Vagina (tissue), 2 donors: ENCODE results near the gene SNRK. TPM values are rescaled to one million over a fixed set of nuclear protein-coding genes. Genes with fewer than 3 reads are reported as not detected.

ENCODE experiments used
- DNase-seq, 2 donors: peaks; one replicate each; pipeline ENCODE4 v3.0.0-alpha.2; 2017; ENCODE audit errors: extremely low spot score in 2 of 2
- H3K27ac ChIP-seq: fragments of 200-600 bp; sonication (generic); one replicate; pipeline ENCODE4 v1.5.1; 2019
- H3K27me3 ChIP-seq: fragments of 200-600 bp; sonication (generic); one replicate; pipeline ENCODE4 v1.5.1; 2019
- H3K36me3 ChIP-seq, 2 donors: fragments of 200-600 bp; sonication (generic); one replicate each; pipeline ENCODE4 v1.5.1; 2017 to 2019
- H3K4me1 ChIP-seq: fragments of 200-600 bp; sonication (generic); one replicate; pipeline ENCODE4 v1.5.1; 2019
- H3K4me3 ChIP-seq, 2 donors: fragments of 200-600 bp; sonication (generic); 1 replicate in 1 of 2; 2 replicates in 1 of 2; pipeline ENCODE4 v1.5.1; 2016 to 2019
- H3K9me3 ChIP-seq: fragments of 200-600 bp; sonication (generic); one replicate; pipeline ENCODE4 v1.5.1; 2019
- CTCF ChIP-seq, 3 experiments: fragments of 450-650 bp in 2 of 3; fragments of 200-600 bp in 1 of 3; sonication (generic) in 1 of 3; IDR thresholded peaks; one replicate each; pipeline ENCODE4 v1.5.1; 2017 to 2019; ENCODE audit warnings: antibody characterized with exemption in 3 of 3, mild to moderate bottlenecking in 2 of 3, moderate library complexity in 2 of 3
- POLR2A ChIP-seq, 2 donors: fragments of 450-650 bp; IDR thresholded peaks; one replicate each; pipeline ENCODE4 v1.6.1; 2017; ENCODE audit warnings: antibody characterized with exemption in 2 of 2, mild to moderate bottlenecking in 2 of 2, moderate library complexity in 2 of 2
- POLR2AphosphoS5 ChIP-seq, 2 donors: sonication (generic); formaldehyde crosslinking; IDR thresholded peaks; one replicate each; pipeline ENCODE4 v1.9.0; 2017; ENCODE audit warnings: antibody characterized with exemption in 2 of 2, mild to moderate bottlenecking in 2 of 2, low read depth in 1 of 2; ENCODE audit not compliant: insufficient read depth in 1 of 2
- intact Hi-C: fragments of 100-400 bp; cut with DNase I; formaldehyde crosslinking; loops from one replicate; pipeline ENCODE4 v1.15.1; 2023
- total RNA-seq: library from RNA; depleted of rRNA; stranded (reverse); fragments of >200 nt; gene quantifications from one replicate; pipeline ENCODE4 v1.2.3, GENCODE V29; 2016

The SNRK gene
- total RNA-seq, 1 donor from 2014 or later = 97.0 TPM

- H3K4me3 ChIP-seq = no peak overlapping the region
- intact Hi-C loops = no loop called here
- H3K27me3 ChIP-seq = no peaks in the 10 kb centered on the region
- DNase-seq = no peak
- no peaks in the 10 kb centered on the region for H3K36me3 ChIP-seq
- no peaks in the 10 kb centered on the region for H3K9me3 ChIP-seq
- H3K4me1 ChIP-seq = peaks cover 22% of the 10 kb centered on the region
- TF ChIP-seq POLR2A (IDR thresholded peaks at IDR 0.05) (no peak), CTCF (IDR thresholded peaks at IDR 0.05) (no peak), POLR2AphosphoS5 (IDR thresholded peaks at IDR 0.05; ENCODE audit: insufficient read depth in 1 of 2, low read depth in 1 of 2) (no peak)
- H3K27ac ChIP-seq = no peak overlapping the region
Measured at GRCh38 chr3:43244694-43245093, 41.6 kb upstream of the SNRK start.

GRCh38 chr3:43246976-43247375, 39.4 kb upstream of the SNRK start:
- no peaks in the 10 kb centered on the region for H3K36me3 ChIP-seq
- H3K4me3 ChIP-seq = no peak overlapping the region
- peaks cover 22% of the 10 kb centered on the region for H3K4me1 ChIP-seq
- H3K27me3 ChIP-seq = no peaks in the 10 kb centered on the region
- intact Hi-C loops = no loop called here
- DNase-seq = no peak
- no peak overlapping the region for H3K27ac ChIP-seq
- TF ChIP-seq CTCF (IDR thresholded peaks at IDR 0.05) (no peak), POLR2AphosphoS5 (IDR thresholded peaks at IDR 0.05; ENCODE audit: insufficient read depth in 1 of 2, low read depth in 1 of 2) (peak in 1 of 2 donors; percentile 17)
- H3K9me3 ChIP-seq = no peaks in the 10 kb centered on the region

GRCh38 chr3:43247561-43248184, 38.7 kb upstream of the SNRK start:
- no peak for DNase-seq
- peaks cover 22% of the 10 kb centered on the region for H3K4me1 ChIP-seq
- no peaks in the 10 kb centered on the region for H3K27me3 ChIP-seq
- no peaks in the 10 kb centered on the region for H3K9me3 ChIP-seq
- no peak overlapping the region for H3K4me3 ChIP-seq
- no peak for TF ChIP-seq CTCF (IDR thresholded peaks at IDR 0.05)
- TF ChIP-seq POLR2AphosphoS5 (IDR thresholded peaks at IDR 0.05; ENCODE audit: insufficient read depth in 1 of 2, low read depth in 1 of 2) = no peak
- no peak for TF ChIP-seq POLR2A (IDR thresholded peaks at IDR 0.05)
- H3K36me3 ChIP-seq = no peaks in the 10 kb centered on the region
- H3K27ac ChIP-seq = no peak overlapping the region
- intact Hi-C loops = no loop called here

- no peaks in the 10 kb centered on the region for H3K27me3 ChIP-seq
- peaks cover 19% of the 10 kb centered on the region for H3K4me1 ChIP-seq
- H3K9me3 ChIP-seq = no peaks in the 10 kb centered on the region
- no peak overlapping the region for H3K4me3 ChIP-seq
- TF ChIP-seq POLR2AphosphoS5 (IDR thresholded peaks at IDR 0.05; ENCODE audit: insufficient read depth in 1 of 2, low read depth in 1 of 2) = no peak
- TF ChIP-seq POLR2A (IDR thresholded peaks at IDR 0.05) = no peak
- TF ChIP-seq CTCF (IDR thresholded peaks at IDR 0.05) = no peak
- H3K27ac ChIP-seq = no peak overlapping the region
- no peak for DNase-seq
- no peaks in the 10 kb centered on the region for H3K36me3 ChIP-seq
- intact Hi-C loops = no loop called here
Measured at GRCh38 chr3:43248185-43248583, 38.2 kb upstream of the SNRK start.

GRCh38 chr3:43248973-43249372, 37.4 kb upstream of the SNRK start:
- TF ChIP-seq POLR2AphosphoS5 (IDR thresholded peaks at IDR 0.05; ENCODE audit: insufficient read depth in 1 of 2, low read depth in 1 of 2) (no peak), CTCF (IDR thresholded peaks at IDR 0.05) (no peak), POLR2A (IDR thresholded peaks at IDR 0.05) (no peak)
- H3K27me3 ChIP-seq = no peaks in the 10 kb centered on the region
- no peak overlapping the region for H3K27ac ChIP-seq
- H3K4me1 ChIP-seq = peaks cover 16% of the 10 kb centered on the region
- no peak for DNase-seq
- H3K36me3 ChIP-seq = no peaks in the 10 kb centered on the region
- intact Hi-C loops = no loop called here
- no peaks in the 10 kb centered on the region for H3K9me3 ChIP-seq
- H3K4me3 ChIP-seq = no peak overlapping the region
